ENCODE results near the gene CCDC15. TPM values are rescaled to one million over a fixed set of nuclear protein-coding genes. Genes with fewer than 3 reads are reported as not detected.

Gene CCDC15
- total and polyA plus RNA-seq, 2 experiments from 2014 or later = 2.9 to 3.3 TPM

DNA sequence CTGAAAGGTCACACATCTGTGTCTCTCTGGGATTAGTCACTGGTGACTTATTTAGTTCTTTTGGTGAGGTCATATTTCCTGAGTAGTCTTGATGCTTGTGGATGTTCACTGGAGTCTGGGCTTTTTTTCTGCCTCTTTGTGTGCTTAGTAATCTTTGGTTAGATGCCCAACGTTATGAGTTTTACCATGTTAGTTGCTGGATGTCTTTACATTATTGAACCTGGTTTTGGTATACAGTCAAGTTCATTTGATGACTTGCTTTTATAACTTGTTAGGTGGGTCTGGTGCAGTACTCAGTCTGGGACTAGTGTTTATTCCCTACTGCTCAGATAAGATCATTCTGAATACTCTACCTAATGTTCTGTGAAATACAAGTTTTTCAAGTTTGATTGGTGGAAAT is 82.9 kb downstream of the CCDC15 start:
- Mint-ChIP-seq H3K9me3 (peaks cover 18% of the 10 kb centered on the region), H3K4me3 (no peak overlapping the region)
- no peak overlapping the region for H3K4me2 ChIP-seq

GRCh38 chr11:125049164-125049792 is 95.3 kb downstream of the CCDC15 start:
- Mint-ChIP-seq H3K4me1 (no peaks in the 10 kb centered on the region), H3K36me3 (ENCODE audit: low read depth) (peaks cover 4% of the 10 kb centered on the region; the same call in 2 of the 3 replicates), H3K4me3 (no peak overlapping the region), H3K9me3 (peaks cover 6% of the 10 kb centered on the region; the same call in 2 of the 3 replicates), H3K27me3 (ENCODE audit: insufficient read depth, low read depth, poor library complexity) (no peaks in the 10 kb centered on the region), H3K27ac (no peak overlapping the region)
- Histone ChIP-seq H3F3A (replicated peaks; ENCODE audit: low read depth) (no peaks in the 10 kb centered on the region), H3K4me3 (no peak overlapping the region), H3K4me2 (no peak overlapping the region), H4K20me1 (replicated peaks; ENCODE audit: insufficient read depth) (no peaks in the 10 kb centered on the region), H3K4me1 (ENCODE audit: insufficient read depth) (no peaks in the 10 kb centered on the region), H3K79me2 (replicated peaks; ENCODE audit: insufficient read depth) (no peaks in the 10 kb centered on the region), H3K27ac (ENCODE audit: low read depth) (no peak overlapping the region), H3K27me3 (ENCODE audit: insufficient read depth) (no peaks in the 10 kb centered on the region; the same call in 1 of the 2 replicates), H2AFZ (no peak overlapping the region), H3K9me2 (ENCODE audit: insufficient read depth) (no peaks in the 10 kb centered on the region), H3K36me3 (ENCODE audit: insufficient read depth) (no peaks in the 10 kb centered on the region)
- TF ChIP-seq, protein P1, sequence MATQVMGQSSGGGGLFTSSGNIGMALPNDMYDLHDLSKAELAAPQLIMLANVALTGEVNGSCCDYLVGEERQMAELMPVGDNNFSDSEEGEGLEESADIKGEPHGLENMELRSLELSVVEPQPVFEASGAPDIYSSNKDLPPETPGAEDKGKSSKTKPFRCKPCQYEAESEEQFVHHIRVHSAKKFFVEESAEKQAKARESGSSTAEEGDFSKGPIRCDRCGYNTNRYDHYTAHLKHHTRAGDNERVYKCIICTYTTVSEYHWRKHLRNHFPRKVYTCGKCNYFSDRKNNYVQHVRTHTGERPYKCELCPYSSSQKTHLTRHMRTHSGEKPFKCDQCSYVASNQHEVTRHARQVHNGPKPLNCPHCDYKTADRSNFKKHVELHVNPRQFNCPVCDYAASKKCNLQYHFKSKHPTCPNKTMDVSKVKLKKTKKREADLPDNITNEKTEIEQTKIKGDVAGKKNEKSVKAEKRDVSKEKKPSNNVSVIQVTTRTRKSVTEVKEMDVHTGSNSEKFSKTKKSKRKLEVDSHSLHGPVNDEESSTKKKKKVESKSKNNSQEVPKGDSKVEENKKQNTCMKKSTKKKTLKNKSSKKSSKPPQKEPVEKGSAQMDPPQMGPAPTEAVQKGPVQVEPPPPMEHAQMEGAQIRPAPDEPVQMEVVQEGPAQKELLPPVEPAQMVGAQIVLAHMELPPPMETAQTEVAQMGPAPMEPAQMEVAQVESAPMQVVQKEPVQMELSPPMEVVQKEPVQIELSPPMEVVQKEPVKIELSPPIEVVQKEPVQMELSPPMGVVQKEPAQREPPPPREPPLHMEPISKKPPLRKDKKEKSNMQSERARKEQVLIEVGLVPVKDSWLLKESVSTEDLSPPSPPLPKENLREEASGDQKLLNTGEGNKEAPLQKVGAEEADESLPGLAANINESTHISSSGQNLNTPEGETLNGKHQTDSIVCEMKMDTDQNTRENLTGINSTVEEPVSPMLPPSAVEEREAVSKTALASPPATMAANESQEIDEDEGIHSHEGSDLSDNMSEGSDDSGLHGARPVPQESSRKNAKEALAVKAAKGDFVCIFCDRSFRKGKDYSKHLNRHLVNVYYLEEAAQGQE (IDR thresholded peaks at IDR 0.05; ENCODE audit: unreplicated experiment) = no peak
- DNase-seq (ENCODE audit: low spot score) = no peak
- no peak for ATAC-seq

More for the DNA sequence above, 82.9 kb downstream of the CCDC15 start:
- Histone ChIP-seq H3K9me2 (ENCODE audit: insufficient read depth) (no peaks in the 10 kb centered on the region), H3K27me3 (ENCODE audit: insufficient read depth) (no peaks in the 10 kb centered on the region), H3K4me3 (no peak overlapping the region), H3F3A (replicated peaks; ENCODE audit: low read depth) (no peaks in the 10 kb centered on the region), H3K79me2 (replicated peaks; ENCODE audit: insufficient read depth) (no peaks in the 10 kb centered on the region), H3K27ac (ENCODE audit: low read depth) (no peak overlapping the region), H3K36me3 (ENCODE audit: insufficient read depth) (no peaks in the 10 kb centered on the region), H2AFZ (no peak overlapping the region), H3K4me1 (ENCODE audit: insufficient read depth) (no peaks in the 10 kb centered on the region), H4K20me1 (replicated peaks; ENCODE audit: insufficient read depth) (no peaks in the 10 kb centered on the region; the same call in 1 of the 2 replicates)
- TF ChIP-seq POLR2AphosphoS5 (IDR thresholded peaks at IDR 0.05; ENCODE audit: low read depth) (no peak), NANOG (IDR thresholded peaks at IDR 0.05; ENCODE audit: borderline replicate concordance) (no peak), JUNB (IDR thresholded peaks at IDR 0.05; ENCODE audit: unreplicated experiment) (no peak)
- Mint-ChIP-seq H3K36me3 (ENCODE audit: low read depth) (peaks cover 12% of the 10 kb centered on the region; the same call in 2 of the 3 replicates), H3K27ac (no peak overlapping the region), H3K4me1 (no peaks in the 10 kb centered on the region), H3K27me3 (ENCODE audit: insufficient read depth, low read depth, poor library complexity) (peaks cover 3% of the 10 kb centered on the region)
- DNase-seq (ENCODE audit: low spot score) = no peak
- ATAC-seq = no peak

DNA sequence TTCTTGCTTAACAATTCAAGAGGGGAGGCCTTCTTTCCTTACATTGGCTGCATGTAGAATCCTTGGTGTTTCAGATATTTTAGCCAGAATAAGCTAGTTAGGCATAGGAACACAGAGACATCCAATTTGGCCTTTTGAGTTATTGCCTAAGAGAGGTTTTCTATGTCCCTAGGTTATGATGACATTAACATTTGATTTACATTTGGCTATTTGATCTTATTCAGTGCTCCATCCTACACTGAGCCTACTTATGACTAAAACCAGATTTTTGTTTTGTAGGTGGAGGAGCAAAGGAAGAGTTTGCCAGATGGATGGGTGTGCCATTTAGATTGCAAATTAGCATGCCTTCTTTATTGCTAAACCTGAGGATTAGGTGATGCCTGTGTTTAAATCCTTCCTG is 98.0 kb downstream of the CCDC15 start:
- no peak overlapping the region for H3K4me3 ChIP-seq
- DNase-seq (ENCODE audit: low spot score) (no peak), ATAC-seq (no peak)
- H3K9me3 Mint-ChIP-seq = no peaks in the 10 kb centered on the region
- no peaks in the 10 kb centered on the region for H3F3A ChIP-seq (replicated peaks; ENCODE audit: low read depth)
- H3K4me2 ChIP-seq = no peak overlapping the region
- H3K4me3 Mint-ChIP-seq = no peak overlapping the region
- no peaks in the 10 kb centered on the region for H3K36me3 Mint-ChIP-seq (ENCODE audit: low read depth)
- no peak overlapping the region for H3K27ac ChIP-seq (ENCODE audit: low read depth)
- no peaks in the 10 kb centered on the region for H3K4me1 ChIP-seq (ENCODE audit: insufficient read depth)
- H3K36me3 ChIP-seq (ENCODE audit: insufficient read depth) = no peaks in the 10 kb centered on the region
- no peaks in the 10 kb centered on the region for H3K9me2 ChIP-seq (ENCODE audit: insufficient read depth)
- no peaks in the 10 kb centered on the region for H4K20me1 ChIP-seq (replicated peaks; ENCODE audit: insufficient read depth)
- no peaks in the 10 kb centered on the region for H3K4me1 Mint-ChIP-seq
- H3K27me3 ChIP-seq (ENCODE audit: insufficient read depth) = no peaks in the 10 kb centered on the region; the same call in 1 of the 2 replicates
- no peaks in the 10 kb centered on the region for H3K27me3 Mint-ChIP-seq (ENCODE audit: insufficient read depth, low read depth, poor library complexity)
- no peaks in the 10 kb centered on the region for H3K79me2 ChIP-seq (replicated peaks; ENCODE audit: insufficient read depth)
- no peak overlapping the region for H2AFZ ChIP-seq
- no peak overlapping the region for H3K27ac Mint-ChIP-seq
- TF ChIP-seq, protein P1 (IDR thresholded peaks at IDR 0.05; ENCODE audit: unreplicated experiment) = no peak
- no peak for TF ChIP-seq EZH2 (IDR thresholded peaks at IDR 0.05; ENCODE audit: low read depth, unreplicated experiment)
- no peak for TF ChIP-seq JUNB (IDR thresholded peaks at IDR 0.05; ENCODE audit: unreplicated experiment)
- no peak for TF ChIP-seq ZNF331 (CRISPR knock-in tag; IDR thresholded peaks at IDR 0.05; ENCODE audit: low read depth)
- no peak for TF ChIP-seq ETS1 (IDR thresholded peaks at IDR 0.05)
- TF ChIP-seq CREB1 (CRISPR knock-in tag; IDR thresholded peaks at IDR 0.05; ENCODE audit: low read depth) = no peak
